H1 (cell line): ENCODE measurements around the gene NEO1. TPM values are rescaled to one million over a fixed set of nuclear protein-coding genes. Genes with fewer than 3 reads are reported as not detected.

Experiments
- CBX8 ChIP-seq: fragments of 300-800, 300-1000 bp; sonication (generic); IDR thresholded peaks from 2 replicates; pipeline ENCODE4 v1.7.1; 2016; ENCODE audit warnings: low read depth, low read length, borderline replicate concordance
- GABPA ChIP-seq: IDR thresholded peaks from 2 replicates; pipeline ENCODE4 v1.6.1; 2011; ENCODE audit warnings: mild to moderate bottlenecking, low read length, moderate library complexity, borderline replicate concordance; ENCODE audit not compliant: insufficient read depth
- KDM5A ChIP-seq: fragments of 200-600 bp; IDR thresholded peaks from 2 replicates; pipeline ENCODE4 v1.7.1; 2012; ENCODE audit warnings: mild to moderate bottlenecking, low read length, inconsistent platforms, mixed read lengths
- POU5F1 ChIP-seq: IDR thresholded peaks from 2 replicates; pipeline ENCODE4 v1.6.1; 2011; ENCODE audit warnings: low read depth, mild to moderate bottlenecking, low read length, moderate library complexity
- SIN3A ChIP-seq, 2 experiments: IDR thresholded peaks in 1 of 2; conservative IDR thresholded peaks in 1 of 2; 2 replicates each; pipeline ENCODE4 v1.6.1; 2011 to 2012; ENCODE audit warnings: low read length in 2 of 2, improper control_type of control experiment in 1 of 2, low read depth in 1 of 2, mild to moderate bottlenecking in 1 of 2
- SP4 ChIP-seq: IDR thresholded peaks from 2 replicates; pipeline ENCODE4 v1.6.1; 2012; ENCODE audit warnings: low read length, inconsistent platforms
- polyA plus RNA-seq, 7 experiments: library from polyadenylated mRNA; depleted of rRNA in 3 of 7; stranded (reverse) in 5 of 7; unstranded in 2 of 7; fragments of >200 nt in 5 of 7; fragments of 200-250 nt in 2 of 7; gene quantifications; 1 replicate in 5 of 7; 2 replicates in 1 of 7; 4 replicates in 1 of 7; pipeline versions ENCODE4 v1.2.1 to v1.2.3, GENCODE V29; 2011 to 2013; ENCODE audit warnings: missing spikeins in 2 of 7, mixed read lengths in 2 of 7
- total RNA-seq: library from RNA; stranded (reverse); fragmentation: NEBNext Ultra II Directional; extraction: Animal tissue kit (Norgen Biotek cat#: 25700); gene quantifications from 2 replicates; pipeline ENCODE4 v1.2.1, GENCODE V29; 2021
- TF ChIP-seq, protein P1 (sequence below): fragments of 300-600 bp; sonication (generic); IDR thresholded peaks from 2 replicates; pipeline ENCODE4 v1.7.1; 2012; ENCODE audit warnings: low read length, moderate library complexity, mild to moderate bottlenecking, inconsistent platforms; ENCODE audit not compliant: insufficient replicate concordance

Gene NEO1
- total and polyA plus RNA-seq, 2 of the 8 experiments (the other 6 are each of a cell fraction or from before 2014, with no cell fraction given), result 36.0 to 51.0 TPM

GRCh38 chr15:73006523-73006922 lies 45.7 kb upstream of the NEO1 start (continued):
- TF ChIP-seq, protein P1, sequence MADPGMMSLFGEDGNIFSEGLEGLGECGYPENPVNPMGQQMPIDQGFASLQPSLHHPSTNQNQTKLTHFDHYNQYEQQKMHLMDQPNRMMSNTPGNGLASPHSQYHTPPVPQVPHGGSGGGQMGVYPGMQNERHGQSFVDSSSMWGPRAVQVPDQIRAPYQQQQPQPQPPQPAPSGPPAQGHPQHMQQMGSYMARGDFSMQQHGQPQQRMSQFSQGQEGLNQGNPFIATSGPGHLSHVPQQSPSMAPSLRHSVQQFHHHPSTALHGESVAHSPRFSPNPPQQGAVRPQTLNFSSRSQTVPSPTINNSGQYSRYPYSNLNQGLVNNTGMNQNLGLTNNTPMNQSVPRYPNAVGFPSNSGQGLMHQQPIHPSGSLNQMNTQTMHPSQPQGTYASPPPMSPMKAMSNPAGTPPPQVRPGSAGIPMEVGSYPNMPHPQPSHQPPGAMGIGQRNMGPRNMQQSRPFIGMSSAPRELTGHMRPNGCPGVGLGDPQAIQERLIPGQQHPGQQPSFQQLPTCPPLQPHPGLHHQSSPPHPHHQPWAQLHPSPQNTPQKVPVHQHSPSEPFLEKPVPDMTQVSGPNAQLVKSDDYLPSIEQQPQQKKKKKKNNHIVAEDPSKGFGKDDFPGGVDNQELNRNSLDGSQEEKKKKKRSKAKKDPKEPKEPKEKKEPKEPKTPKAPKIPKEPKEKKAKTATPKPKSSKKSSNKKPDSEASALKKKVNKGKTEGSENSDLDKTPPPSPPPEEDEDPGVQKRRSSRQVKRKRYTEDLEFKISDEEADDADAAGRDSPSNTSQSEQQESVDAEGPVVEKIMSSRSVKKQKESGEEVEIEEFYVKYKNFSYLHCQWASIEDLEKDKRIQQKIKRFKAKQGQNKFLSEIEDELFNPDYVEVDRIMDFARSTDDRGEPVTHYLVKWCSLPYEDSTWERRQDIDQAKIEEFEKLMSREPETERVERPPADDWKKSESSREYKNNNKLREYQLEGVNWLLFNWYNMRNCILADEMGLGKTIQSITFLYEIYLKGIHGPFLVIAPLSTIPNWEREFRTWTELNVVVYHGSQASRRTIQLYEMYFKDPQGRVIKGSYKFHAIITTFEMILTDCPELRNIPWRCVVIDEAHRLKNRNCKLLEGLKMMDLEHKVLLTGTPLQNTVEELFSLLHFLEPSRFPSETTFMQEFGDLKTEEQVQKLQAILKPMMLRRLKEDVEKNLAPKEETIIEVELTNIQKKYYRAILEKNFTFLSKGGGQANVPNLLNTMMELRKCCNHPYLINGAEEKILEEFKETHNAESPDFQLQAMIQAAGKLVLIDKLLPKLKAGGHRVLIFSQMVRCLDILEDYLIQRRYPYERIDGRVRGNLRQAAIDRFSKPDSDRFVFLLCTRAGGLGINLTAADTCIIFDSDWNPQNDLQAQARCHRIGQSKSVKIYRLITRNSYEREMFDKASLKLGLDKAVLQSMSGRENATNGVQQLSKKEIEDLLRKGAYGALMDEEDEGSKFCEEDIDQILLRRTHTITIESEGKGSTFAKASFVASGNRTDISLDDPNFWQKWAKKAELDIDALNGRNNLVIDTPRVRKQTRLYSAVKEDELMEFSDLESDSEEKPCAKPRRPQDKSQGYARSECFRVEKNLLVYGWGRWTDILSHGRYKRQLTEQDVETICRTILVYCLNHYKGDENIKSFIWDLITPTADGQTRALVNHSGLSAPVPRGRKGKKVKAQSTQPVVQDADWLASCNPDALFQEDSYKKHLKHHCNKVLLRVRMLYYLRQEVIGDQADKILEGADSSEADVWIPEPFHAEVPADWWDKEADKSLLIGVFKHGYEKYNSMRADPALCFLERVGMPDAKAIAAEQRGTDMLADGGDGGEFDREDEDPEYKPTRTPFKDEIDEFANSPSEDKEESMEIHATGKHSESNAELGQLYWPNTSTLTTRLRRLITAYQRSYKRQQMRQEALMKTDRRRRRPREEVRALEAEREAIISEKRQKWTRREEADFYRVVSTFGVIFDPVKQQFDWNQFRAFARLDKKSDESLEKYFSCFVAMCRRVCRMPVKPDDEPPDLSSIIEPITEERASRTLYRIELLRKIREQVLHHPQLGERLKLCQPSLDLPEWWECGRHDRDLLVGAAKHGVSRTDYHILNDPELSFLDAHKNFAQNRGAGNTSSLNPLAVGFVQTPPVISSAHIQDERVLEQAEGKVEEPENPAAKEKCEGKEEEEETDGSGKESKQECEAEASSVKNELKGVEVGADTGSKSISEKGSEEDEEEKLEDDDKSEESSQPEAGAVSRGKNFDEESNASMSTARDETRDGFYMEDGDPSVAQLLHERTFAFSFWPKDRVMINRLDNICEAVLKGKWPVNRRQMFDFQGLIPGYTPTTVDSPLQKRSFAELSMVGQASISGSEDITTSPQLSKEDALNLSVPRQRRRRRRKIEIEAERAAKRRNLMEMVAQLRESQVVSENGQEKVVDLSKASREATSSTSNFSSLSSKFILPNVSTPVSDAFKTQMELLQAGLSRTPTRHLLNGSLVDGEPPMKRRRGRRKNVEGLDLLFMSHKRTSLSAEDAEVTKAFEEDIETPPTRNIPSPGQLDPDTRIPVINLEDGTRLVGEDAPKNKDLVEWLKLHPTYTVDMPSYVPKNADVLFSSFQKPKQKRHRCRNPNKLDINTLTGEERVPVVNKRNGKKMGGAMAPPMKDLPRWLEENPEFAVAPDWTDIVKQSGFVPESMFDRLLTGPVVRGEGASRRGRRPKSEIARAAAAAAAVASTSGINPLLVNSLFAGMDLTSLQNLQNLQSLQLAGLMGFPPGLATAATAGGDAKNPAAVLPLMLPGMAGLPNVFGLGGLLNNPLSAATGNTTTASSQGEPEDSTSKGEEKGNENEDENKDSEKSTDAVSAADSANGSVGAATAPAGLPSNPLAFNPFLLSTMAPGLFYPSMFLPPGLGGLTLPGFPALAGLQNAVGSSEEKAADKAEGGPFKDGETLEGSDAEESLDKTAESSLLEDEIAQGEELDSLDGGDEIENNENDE, result no peak
- no peak for TF ChIP-seq SIN3A (conservative IDR thresholded peaks at IDR 0.05 in 1 of 2, IDR thresholded peaks at IDR 0.05 in 1 of 2; ENCODE audit: low read depth in 1 of 2, low read length in 2 of 2)
- TF ChIP-seq POU5F1, result no peak
- TF ChIP-seq SP4, result no peak
- no peak for TF ChIP-seq CBX8
- no peak for TF ChIP-seq KDM5A
- no peak for TF ChIP-seq GABPA
